Mucosa of rectum (tissue), 2 donors: ENCODE results near the gene CCNYL1.
"Not testable (repeated sequence)": the region's sequence is repeated elsewhere in the genome, so short reads cannot be mapped to it uniquely, and the experiment has no call there.

Experiments used
- H3K27ac ChIP-seq, 2 donors: one replicate each; pipeline ENCODE4 v1.7.0; 2013; ENCODE audit warnings: inconsistent platforms in 2 of 2, low read depth in 2 of 2, low read length in 2 of 2
- H3K27me3 ChIP-seq, 2 donors: one replicate each; pipeline ENCODE4 v1.7.0; 2013; ENCODE audit warnings: low read length in 2 of 2; ENCODE audit not compliant: control insufficient read depth in 2 of 2, insufficient read depth in 2 of 2
- H3K36me3 ChIP-seq, 2 donors: one replicate each; pipeline ENCODE4 v1.7.0; 2013; ENCODE audit warnings: low read length in 2 of 2; ENCODE audit not compliant: control insufficient read depth in 2 of 2, insufficient read depth in 2 of 2
- H3K4me1 ChIP-seq, 2 donors: one replicate each; pipeline ENCODE4 v1.7.0; 2013; ENCODE audit warnings: low read length in 2 of 2, mild to moderate bottlenecking in 1 of 2; ENCODE audit not compliant: control insufficient read depth in 2 of 2, insufficient read depth in 2 of 2
- H3K4me3 ChIP-seq, 2 donors: one replicate each; pipeline ENCODE4 v1.7.0; 2013; ENCODE audit warnings: low read length in 2 of 2
- H3K9ac ChIP-seq, 2 donors: one replicate each; pipeline ENCODE4 v1.7.0; 2013; ENCODE audit warnings: low read length in 2 of 2, low read depth in 1 of 2, mild to moderate bottlenecking in 1 of 2
- H3K9me3 ChIP-seq, 2 donors: one replicate each; pipeline ENCODE4 v1.7.0; 2013; ENCODE audit warnings: low read length in 2 of 2; ENCODE audit not compliant: control insufficient read depth in 2 of 2
- donor health status: healthy.
- donor health status: Normal muscosa, but diverticular disease.

Gene CCNYL1

DNA sequence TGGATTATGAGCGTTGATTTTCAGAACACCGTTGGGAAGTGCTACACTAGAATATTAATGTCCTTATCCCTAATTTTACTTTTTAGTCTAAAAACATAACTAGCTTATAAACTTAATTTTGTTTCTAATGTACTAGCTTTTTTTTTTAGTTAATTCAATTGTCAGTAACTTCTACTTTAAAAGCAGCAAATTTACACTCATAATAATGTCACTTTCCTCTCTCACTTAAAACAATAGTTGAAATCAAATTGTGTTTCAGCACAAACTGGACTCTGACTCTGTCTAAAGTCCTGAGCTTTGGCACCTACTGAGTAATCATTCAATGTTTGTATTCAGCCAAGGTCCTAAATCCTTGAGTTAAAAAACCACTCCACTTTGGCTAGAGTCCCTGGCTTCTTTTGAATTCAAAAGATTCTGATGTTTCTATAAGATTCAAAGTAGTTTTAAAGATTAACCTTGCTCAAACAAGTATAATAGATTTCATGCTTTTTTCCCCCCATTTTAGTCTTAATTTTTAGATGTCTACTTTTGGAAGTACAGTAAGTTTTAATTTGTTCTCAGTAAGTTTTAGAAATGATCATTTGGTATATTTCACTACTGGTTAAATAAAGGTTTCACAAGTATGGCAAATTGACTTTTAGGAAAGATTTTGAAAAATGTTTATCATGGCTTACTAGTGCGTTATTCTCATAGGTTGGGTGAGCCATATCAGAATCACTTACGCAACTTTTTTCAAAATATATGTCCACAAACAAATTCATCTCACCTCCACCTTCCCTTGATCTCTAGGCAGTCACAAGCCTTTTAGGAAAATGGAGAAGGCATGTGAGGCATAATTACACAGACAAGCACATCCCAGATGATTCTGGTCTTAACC, 23.4 kb downstream of the CCNYL1 start:
- Histone ChIP-seq H3K9ac (no peak overlapping the region), H3K9me3 (no peaks in the 10 kb centered on the region), H3K4me3 (no peak overlapping the region), H3K36me3 (peaks cover 0 to 3% of the 10 kb centered on the region in 2 donors), H3K27me3 (no peaks in the 10 kb centered on the region), H3K27ac (peak overlapping the region in 1 of 2 donors; percentile 23), H3K4me1 (peaks cover 0 to 6% of the 10 kb centered on the region in 2 donors)

DNA sequence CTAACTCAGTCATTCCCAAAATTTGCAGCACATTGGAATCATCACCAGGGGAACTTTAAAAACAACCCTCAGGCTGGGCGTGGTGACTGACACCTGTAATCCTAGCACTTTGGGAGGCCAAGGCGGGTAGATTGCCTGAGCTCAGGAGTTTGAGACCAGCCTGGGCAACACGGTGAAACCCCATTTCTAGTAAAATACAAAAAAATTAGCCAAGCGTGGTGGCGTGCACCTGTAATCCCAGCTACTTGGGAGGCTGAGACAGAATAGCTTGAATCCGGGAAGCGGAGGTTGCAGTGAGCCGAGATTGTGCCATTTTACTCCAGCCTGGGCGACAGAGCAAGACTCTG, 24.0 kb downstream of the CCNYL1 start:
- H3K27me3 ChIP-seq, H3K4me3 ChIP-seq, H3K36me3 ChIP-seq, H3K9me3 ChIP-seq, H3K9ac ChIP-seq, H3K4me1 ChIP-seq: not testable (repeated sequence)
- peak overlapping the region in 1 of 2 donors; percentile 23 for H3K27ac ChIP-seq

DNA sequence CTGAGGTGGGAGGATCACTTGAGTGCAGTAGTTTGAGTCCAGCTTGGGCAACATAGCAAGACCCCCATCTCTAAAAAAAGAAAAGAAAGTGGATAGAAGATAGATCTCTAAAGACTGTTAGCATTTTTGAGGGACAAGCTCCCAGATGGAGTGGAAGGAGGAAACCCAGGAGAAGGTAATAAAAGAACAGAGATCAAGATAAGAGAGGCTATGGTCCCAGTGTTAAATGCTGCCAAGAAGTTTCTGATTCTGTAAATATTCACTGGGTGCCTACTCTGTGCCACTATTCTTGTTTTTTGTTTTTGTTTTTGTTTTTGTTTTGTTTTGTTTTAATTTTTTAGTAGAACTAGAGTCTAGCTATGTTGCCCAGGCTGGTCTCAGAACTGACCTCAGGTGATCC, 32.1 kb downstream of the CCNYL1 start:
- Histone ChIP-seq H3K36me3 (peaks cover 14 to 19% of the 10 kb centered on the region in 2 donors), H3K27ac (no peak overlapping the region), H3K9me3 (no peaks in the 10 kb centered on the region), H3K27me3 (no peaks in the 10 kb centered on the region), H3K9ac (no peak overlapping the region), H3K4me1 (no peaks in the 10 kb centered on the region), H3K4me3 (no peak overlapping the region)

DNA sequence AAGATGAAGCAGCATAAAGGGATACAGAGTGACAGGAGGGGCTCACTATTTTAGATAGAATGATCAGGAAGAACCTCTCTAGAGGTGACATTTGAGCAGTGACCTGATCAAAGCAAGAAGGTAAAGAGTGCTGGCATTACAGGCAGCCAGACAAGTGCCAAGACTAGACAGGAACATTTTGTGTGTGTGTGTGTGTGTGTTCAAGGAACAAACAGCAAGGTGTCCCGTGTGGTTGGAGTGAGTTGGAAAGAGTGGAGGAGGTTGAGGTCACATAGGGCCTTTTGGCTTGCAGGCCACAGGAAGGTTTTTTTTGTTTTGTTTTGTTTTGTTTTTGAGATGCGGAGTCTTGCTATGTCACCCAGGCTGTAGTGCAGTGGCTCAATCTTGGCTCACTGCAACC, 32.6 kb downstream of the CCNYL1 start:
- Histone ChIP-seq H3K27ac (no peak overlapping the region), H3K4me1 (no peaks in the 10 kb centered on the region), H3K36me3 (peaks cover 14 to 19% of the 10 kb centered on the region in 2 donors), H3K4me3 (no peak overlapping the region), H3K9ac (no peak overlapping the region), H3K9me3 (no peaks in the 10 kb centered on the region), H3K27me3 (no peaks in the 10 kb centered on the region)

DNA sequence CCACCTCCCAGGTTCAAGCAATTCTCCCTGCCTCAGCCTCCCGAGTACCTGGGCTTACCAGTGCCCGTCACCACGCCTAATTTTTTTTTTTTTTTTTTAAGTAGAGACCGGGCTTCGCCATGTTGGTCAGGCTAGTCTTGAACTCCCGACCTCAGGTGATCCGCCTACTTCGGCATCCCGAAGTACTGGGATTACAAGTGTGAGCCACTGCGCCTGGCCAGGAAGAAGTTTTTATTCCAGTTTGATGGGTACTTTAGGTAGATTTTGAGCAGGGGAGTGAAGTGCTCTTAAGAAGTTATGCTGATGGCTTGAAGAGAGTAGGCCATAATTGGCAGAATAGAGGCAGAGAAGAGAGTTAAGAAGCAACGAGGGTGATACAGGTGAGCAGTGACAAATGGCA, 33.0 kb downstream of the CCNYL1 start:
- Histone ChIP-seq H3K9ac (no peak overlapping the region), H3K27me3 (no peaks in the 10 kb centered on the region), H3K36me3 (peaks cover 14 to 19% of the 10 kb centered on the region in 2 donors), H3K4me3 (no peak overlapping the region), H3K9me3 (no peaks in the 10 kb centered on the region), H3K27ac (no peak overlapping the region), H3K4me1 (no peaks in the 10 kb centered on the region)

DNA sequence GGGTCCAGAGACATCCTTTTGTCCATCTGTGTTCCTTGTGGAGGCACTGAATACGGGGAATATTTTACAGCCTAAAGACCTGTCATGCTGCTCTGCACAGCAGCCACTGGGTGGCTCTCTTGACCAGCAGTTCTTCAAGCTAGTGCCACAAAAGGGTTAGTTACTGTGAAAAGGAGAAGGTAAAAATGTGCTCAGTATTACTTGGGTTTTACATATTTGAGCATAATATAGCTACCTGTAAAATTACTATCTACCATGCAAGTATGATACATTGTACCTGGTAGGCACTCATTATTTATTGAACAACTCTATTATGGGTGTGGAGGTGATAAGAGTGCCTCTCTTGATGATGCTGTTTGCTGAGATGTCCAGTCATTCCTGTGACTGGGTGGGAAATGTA, 34.7 kb downstream of the CCNYL1 start:
- peaks cover 16 to 29% of the 10 kb centered on the region in 2 donors for H3K36me3 ChIP-seq
- no peak overlapping the region for H3K27ac ChIP-seq
- no peak overlapping the region for H3K9ac ChIP-seq
- H3K27me3 ChIP-seq = no peaks in the 10 kb centered on the region
- H3K9me3 ChIP-seq = no peaks in the 10 kb centered on the region
- peaks cover 3 to 7% of the 10 kb centered on the region in 2 donors for H3K4me1 ChIP-seq
- no peak overlapping the region for H3K4me3 ChIP-seq

DNA sequence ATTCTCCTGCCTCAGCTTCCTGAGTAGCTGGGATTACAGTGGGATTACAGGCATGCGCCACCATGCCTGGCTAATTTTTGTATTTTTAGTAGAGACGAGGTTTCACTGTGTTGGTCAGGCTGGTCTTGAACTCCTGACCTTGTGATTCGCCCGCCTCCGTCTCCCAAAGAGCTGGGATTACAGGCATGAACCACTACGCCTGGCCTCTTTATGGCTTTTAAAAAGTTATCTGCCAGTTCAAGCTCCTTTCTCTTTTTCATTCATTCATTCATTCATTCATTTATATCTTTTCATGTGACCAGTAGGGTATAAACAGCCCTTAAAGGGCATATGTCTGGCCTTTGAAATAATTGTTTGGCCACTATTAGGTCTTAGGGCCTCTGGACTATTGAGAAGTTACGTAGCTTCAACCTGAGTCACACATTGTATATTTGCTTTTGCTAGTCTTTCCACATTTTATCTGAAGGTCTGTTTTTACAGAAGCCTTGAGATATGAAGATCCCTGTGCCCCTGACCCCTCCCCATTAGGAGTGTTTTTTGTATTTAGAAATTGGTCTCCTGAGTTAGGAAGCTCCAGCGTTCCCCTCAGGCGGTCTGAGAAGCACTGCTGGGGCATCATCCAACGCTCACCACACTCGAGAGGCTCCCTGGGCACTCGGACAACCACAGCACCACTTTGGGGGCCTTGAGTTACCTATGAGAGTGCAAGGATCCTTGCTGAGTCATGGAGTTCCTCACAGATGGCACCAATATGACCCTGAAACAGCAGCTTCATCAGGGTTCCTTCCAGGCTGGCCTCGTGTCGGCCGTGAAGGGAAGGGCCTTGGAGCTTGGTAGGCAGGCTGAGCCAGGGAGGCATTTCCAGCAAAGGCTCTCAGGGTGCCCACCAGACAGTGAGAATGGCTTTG, 36.5 kb downstream of the CCNYL1 start:
- Histone ChIP-seq H3K27me3 (no peaks in the 10 kb centered on the region), H3K9ac (no peak overlapping the region), H3K27ac (no peak overlapping the region), H3K9me3 (no peaks in the 10 kb centered on the region), H3K36me3 (peaks cover 14 to 23% of the 10 kb centered on the region in 2 donors), H3K4me3 (no peak overlapping the region), H3K4me1 (peaks cover 3 to 7% of the 10 kb centered on the region in 2 donors)

DNA sequence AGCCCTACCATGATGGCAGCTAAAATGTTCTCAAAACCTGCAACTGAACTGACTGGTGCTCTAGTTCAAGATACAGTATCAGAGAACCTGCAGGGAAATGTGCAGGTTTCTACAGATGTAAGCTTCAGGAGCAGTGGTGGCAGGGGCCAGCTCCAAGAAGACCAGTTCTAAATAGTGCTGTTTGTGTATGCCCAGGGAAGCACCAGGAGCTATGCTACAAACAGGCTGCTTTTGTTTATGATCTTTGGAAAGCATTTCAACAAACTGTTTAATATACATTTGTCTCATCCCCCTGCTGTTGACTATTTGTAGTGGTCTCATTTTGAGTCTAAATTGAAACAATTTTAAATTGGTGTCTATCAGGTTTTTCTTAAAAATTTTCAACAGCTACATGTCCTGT, 37.6 kb downstream of the CCNYL1 start:
- no peak overlapping the region for H3K4me3 ChIP-seq
- no peak overlapping the region for H3K27ac ChIP-seq
- peaks cover 3 to 7% of the 10 kb centered on the region in 2 donors for H3K4me1 ChIP-seq
- peaks cover 15 to 26% of the 10 kb centered on the region in 2 donors for H3K36me3 ChIP-seq
- no peaks in the 10 kb centered on the region for H3K27me3 ChIP-seq
- no peaks in the 10 kb centered on the region for H3K9me3 ChIP-seq
- H3K9ac ChIP-seq = no peak overlapping the region

DNA sequence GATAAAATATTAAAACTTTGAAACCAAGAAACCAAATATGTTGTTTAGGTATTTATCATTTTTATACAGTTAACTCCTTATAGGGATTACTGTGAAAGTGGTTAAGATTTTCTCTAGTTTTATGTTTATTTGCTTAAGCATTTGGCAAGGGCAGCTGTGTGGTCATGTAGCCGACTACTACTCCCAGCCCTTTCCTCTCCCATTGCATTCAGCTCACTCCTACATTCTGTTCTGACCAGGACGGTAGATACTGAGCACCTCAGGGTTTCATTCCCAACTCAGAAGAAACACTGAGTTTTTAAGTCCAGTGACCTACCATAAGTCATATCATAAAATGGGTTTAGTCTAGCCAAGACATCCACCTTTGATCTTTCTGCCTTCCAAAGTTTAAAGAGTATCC, 38.4 kb downstream of the CCNYL1 start:
- Histone ChIP-seq H3K9ac (no peak overlapping the region), H3K36me3 (peaks cover 14 to 30% of the 10 kb centered on the region in 2 donors), H3K27ac (no peak overlapping the region)

DNA sequence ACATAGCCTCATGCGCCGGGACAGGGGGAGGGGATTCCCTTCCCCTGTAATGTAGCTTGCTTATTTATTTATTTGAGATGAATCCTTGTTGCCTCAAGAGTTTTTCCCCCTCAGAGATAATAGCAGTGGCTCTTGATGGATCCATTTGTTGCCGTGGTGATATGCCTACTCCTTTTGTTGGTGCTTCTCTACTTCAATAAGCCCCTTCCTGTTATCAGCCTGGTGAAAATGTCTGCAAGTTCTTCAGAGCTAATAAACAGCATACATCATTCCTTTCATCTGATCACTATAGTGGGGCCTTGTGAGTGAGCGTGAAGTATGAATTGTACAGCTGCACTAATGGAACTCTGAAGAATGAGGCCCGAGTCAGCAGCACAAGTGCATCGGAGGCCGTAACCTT, 38.9 kb downstream of the CCNYL1 start:
- peaks cover 3 to 7% of the 10 kb centered on the region in 2 donors for H3K4me1 ChIP-seq
- H3K4me3 ChIP-seq = no peak overlapping the region
- no peak overlapping the region for H3K9ac ChIP-seq
- H3K27me3 ChIP-seq = no peaks in the 10 kb centered on the region
- peaks cover 14 to 30% of the 10 kb centered on the region in 2 donors for H3K36me3 ChIP-seq
- no peaks in the 10 kb centered on the region for H3K9me3 ChIP-seq
- H3K27ac ChIP-seq = no peak overlapping the region

More for the DNA sequence above, 38.4 kb downstream of the CCNYL1 start:
- Histone ChIP-seq H3K4me3 (no peak overlapping the region), H3K4me1 (peaks cover 3 to 7% of the 10 kb centered on the region in 2 donors), H3K27me3 (no peaks in the 10 kb centered on the region), H3K9me3 (no peaks in the 10 kb centered on the region)
